KMS-11 (cell line): ENCODE measurements around the gene SSBP3.

Experiments used
- H2AFZ ChIP-seq: fragments of 200-600 bp; sonication (generic); 2 replicates; pipeline ENCODE4 v1.6.1; 2016; ENCODE audit warnings: antibody characterized with exemption, mixed run types, low read depth
- H3K27ac ChIP-seq: fragments of 200-600 bp; sonication (generic); 2 replicates; pipeline ENCODE4 v1.6.1; 2016; ENCODE audit warnings: mild to moderate bottlenecking, mixed run types
- H3K27me3 ChIP-seq: fragments of 200-600 bp; sonication (generic); 2 replicates; pipeline ENCODE4 v1.6.1; 2017; ENCODE audit warnings: mild to moderate bottlenecking, low read depth, mixed run types, moderate library complexity; ENCODE audit not compliant: insufficient read depth
- H3K36me3 ChIP-seq: fragments of 200-600 bp; sonication (generic); 2 replicates; pipeline ENCODE4 v1.6.1; 2017; ENCODE audit warnings: mild to moderate bottlenecking, mixed run types; ENCODE audit not compliant: insufficient read depth
- H3K4me1 ChIP-seq: fragments of 200-600 bp; sonication (generic); 2 replicates; pipeline ENCODE4 v1.6.1; 2016; ENCODE audit warnings: mild to moderate bottlenecking, low read depth, mixed run types; ENCODE audit not compliant: poor library complexity, severe bottlenecking
- H3K4me2 ChIP-seq: fragments of 200-600 bp; sonication (generic); 2 replicates; pipeline ENCODE4 v1.7.0; 2016; ENCODE audit warnings: mild to moderate bottlenecking, mixed run types
- H3K4me3 ChIP-seq: fragments of 200-600 bp; sonication (generic); IDR thresholded peaks from 2 replicates; pipeline ENCODE4 v1.6.1; 2017; ENCODE audit warnings: low read depth, low read length, mixed read lengths; ENCODE audit not compliant: insufficient read depth
- H3K79me2 ChIP-seq: fragments of 200-600 bp; sonication (generic); 2 replicates; pipeline ENCODE4 v1.6.1; 2016; ENCODE audit warnings: low read depth, mixed run types; ENCODE audit not compliant: insufficient read depth
- H3K9ac ChIP-seq: fragments of 200-600 bp; sonication (generic); 2 replicates; pipeline ENCODE4 v1.6.1; 2016; ENCODE audit warnings: mild to moderate bottlenecking, mixed run types
- H4K20me1 ChIP-seq: fragments of 200-600 bp; sonication (generic); 2 replicates; pipeline ENCODE4 v1.6.1; 2016; ENCODE audit warnings: mild to moderate bottlenecking, mixed run types; ENCODE audit not compliant: insufficient read depth
- CTCF ChIP-seq: fragments of 200-600 bp; sonication (generic); conservative IDR thresholded peaks from 2 replicates; pipeline ENCODE4 v1.6.1; 2017; ENCODE audit warnings: low read depth, mild to moderate bottlenecking, antibody characterized with exemption, low read length, moderate library complexity, mixed read lengths

Gene SSBP3

GRCh38 chr1:54221867-54222484, 184.2 kb downstream of the SSBP3 start:
- Histone ChIP-seq H2AFZ (no peak overlapping the region), H3K27ac (no peak overlapping the region), H3K79me2 (no peaks in the 10 kb centered on the region), H4K20me1 (no peaks in the 10 kb centered on the region), H3K4me1 (no peaks in the 10 kb centered on the region), H3K4me2 (no peak overlapping the region), H3K4me3 (no peak overlapping the region), H3K36me3 (no peaks in the 10 kb centered on the region; the same call in 1 of the 2 replicates), H3K9ac (no peak overlapping the region), H3K27me3 (no peaks in the 10 kb centered on the region)
- no peak for TF ChIP-seq CTCF

GRCh38 chr1:54221113-54221834, 184.9 kb downstream of the SSBP3 start:
- H3K4me2 ChIP-seq: no peak overlapping the region
- H2AFZ ChIP-seq: no peak overlapping the region
- H3K36me3 ChIP-seq: no peaks in the 10 kb centered on the region; the same call in 1 of the 2 replicates
- no peaks in the 10 kb centered on the region for H3K27me3 ChIP-seq
- H3K4me1 ChIP-seq: no peaks in the 10 kb centered on the region
- no peaks in the 10 kb centered on the region for H4K20me1 ChIP-seq
- TF ChIP-seq CTCF: no peak
- H3K9ac ChIP-seq: no peak overlapping the region
- H3K27ac ChIP-seq: no peak overlapping the region
- no peaks in the 10 kb centered on the region for H3K79me2 ChIP-seq
- H3K4me3 ChIP-seq: no peak overlapping the region

DNA sequence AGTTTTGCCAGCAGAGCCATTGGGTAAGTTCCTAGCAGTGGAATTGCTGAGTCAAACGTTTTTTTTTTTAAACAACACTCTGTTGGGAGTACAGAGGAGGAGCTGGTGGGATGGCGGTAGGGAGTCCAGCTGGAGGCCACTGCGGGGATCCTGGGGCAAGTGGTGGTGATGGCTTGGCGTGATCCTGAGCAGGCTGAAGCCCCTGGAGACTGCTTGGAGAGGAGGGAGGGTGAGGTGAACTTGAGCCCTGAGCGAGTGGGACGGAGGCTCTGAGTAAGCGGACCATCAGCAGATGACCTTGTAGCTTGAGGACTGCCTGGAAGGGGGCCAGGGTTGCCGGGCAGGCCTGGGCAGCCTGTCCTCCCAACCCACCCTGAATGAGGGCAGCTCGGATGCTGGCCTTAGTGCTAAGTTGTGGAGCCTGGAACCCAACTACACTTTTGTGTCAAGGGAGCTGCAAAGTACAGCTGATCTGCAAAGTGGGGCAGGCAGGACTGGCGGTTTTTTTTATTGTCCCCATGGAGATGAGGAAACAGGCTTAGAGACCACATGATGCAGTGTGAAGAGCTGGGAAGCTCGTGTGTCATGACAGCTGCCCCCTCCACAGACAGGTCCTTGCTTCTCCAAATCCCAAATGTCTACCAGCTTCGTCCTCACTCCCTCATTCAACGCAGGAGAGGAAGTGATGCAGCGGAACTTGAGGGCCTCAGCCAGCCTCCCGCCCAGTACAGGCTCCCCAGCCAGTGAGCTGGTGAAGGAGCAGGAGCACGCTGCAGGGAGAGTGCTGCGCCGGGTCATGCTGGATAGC, 186.0 kb downstream of the SSBP3 start:
- Histone ChIP-seq H3K79me2 (no peaks in the 10 kb centered on the region), H3K4me2 (no peak overlapping the region), H3K9ac (no peak overlapping the region), H3K27me3 (no peaks in the 10 kb centered on the region), H3K27ac (no peak overlapping the region), H2AFZ (no peak overlapping the region), H3K36me3 (no peaks in the 10 kb centered on the region; the same call in 1 of the 2 replicates), H4K20me1 (no peaks in the 10 kb centered on the region), H3K4me1 (no peaks in the 10 kb centered on the region), H3K4me3 (no peak overlapping the region)
- no peak for TF ChIP-seq CTCF

DNA sequence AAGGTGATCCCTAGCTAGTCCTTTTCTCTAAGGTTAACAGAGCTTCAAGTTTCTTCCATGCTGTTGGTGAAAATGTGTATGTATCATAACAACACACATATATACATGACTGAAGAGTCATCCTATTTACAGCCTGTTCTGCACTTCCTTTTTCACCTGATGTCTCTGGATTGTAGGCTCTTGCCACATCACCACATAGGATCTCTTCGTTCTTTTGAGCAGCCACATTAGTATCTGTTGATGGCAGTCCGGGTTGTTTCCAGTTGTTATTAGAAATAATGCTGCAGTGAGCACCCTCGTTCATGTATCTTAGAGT, 186.5 kb downstream of the SSBP3 start:
- H3K79me2 ChIP-seq: no peaks in the 10 kb centered on the region
- H3K27me3 ChIP-seq: no peaks in the 10 kb centered on the region
- TF ChIP-seq CTCF: no peak
- no peak overlapping the region for H3K4me3 ChIP-seq
- no peak overlapping the region for H3K4me2 ChIP-seq
- no peaks in the 10 kb centered on the region for H4K20me1 ChIP-seq
- H3K27ac ChIP-seq: no peak overlapping the region
- no peaks in the 10 kb centered on the region; the same call in 1 of the 2 replicates for H3K36me3 ChIP-seq
- no peak overlapping the region for H3K9ac ChIP-seq
- no peaks in the 10 kb centered on the region for H3K4me1 ChIP-seq
- no peak overlapping the region for H2AFZ ChIP-seq
